ENCODE measurements around the gene UBE2H. TPM values are rescaled to one million over a fixed set of nuclear protein-coding genes. Genes with fewer than 3 reads are reported as not detected.

Gene UBE2H
- polyA plus RNA-seq, 1 donor (not counting 4 experiments of a cell fraction or from before 2014, with no cell fraction given), result 130 TPM

DNA sequence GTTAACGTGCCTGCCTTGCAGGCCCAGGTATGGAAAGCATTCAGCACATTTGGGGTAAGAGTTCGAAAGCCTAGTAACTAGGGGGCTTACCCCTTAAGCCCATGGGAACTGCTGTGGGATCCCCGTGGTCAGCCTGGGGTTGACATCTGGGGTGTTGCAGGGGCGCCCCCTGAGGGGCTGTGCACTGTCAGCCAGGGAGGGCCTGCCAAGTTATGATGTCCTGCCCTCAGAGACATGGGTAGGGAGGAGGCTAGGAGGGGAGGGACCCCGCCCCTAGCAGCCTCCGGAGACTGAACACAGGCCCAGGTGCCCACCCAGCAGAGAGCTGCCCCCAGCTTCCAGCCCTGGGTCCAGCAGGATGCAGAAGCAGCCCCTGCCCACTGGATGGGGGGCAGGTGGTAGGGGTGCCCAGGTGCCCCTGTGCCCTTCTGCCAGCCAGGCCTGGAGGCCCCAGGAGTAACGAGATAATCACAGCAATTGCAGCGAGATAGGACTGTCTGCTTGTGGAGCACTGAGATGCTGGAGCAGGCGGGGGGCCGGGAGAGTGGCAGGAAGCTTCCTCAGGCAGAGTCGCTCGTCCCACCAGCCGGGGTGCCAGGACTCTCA, 153.3 kb downstream of the UBE2H start:
- H3K27me3 ChIP-seq (ENCODE audit: control insufficient read depth, extremely low read depth, insufficient read depth, low read length), result no peaks in the 10 kb centered on the region
- FAIRE-seq (no peak), DNase-seq (ENCODE audit: low read depth, low spot score) (no peak)
- no peaks in the 10 kb centered on the region for H3K9me1 ChIP-seq (ENCODE audit: control insufficient read depth, extremely low read depth, insufficient read depth, low read length)
- dilution Hi-C loops (cut with MboI; ENCODE audit: extremely low pct_ligation_motif_present, low sequenced_read_pairs), result no loop called here
- no peak overlapping the region for H3K4me2 ChIP-seq (ENCODE audit: control insufficient read depth, extremely low read depth, insufficient read depth, low read depth, low read length)
- no peak overlapping the region for H3K27ac ChIP-seq (ENCODE audit: control insufficient read depth, insufficient read depth, low read length)
- no peaks in the 10 kb centered on the region for H3K9me3 ChIP-seq (ENCODE audit: control insufficient read depth, low read depth, low read length)
- H3K4me1 ChIP-seq (ENCODE audit: control insufficient read depth, extremely low read depth, insufficient read depth, low read length), result no peaks in the 10 kb centered on the region
- H3K9ac ChIP-seq (ENCODE audit: control insufficient read depth, extremely low read depth, insufficient read depth, low read length), result no peak overlapping the region
- no peaks in the 10 kb centered on the region for H4K20me1 ChIP-seq (ENCODE audit: control insufficient read depth, extremely low read depth, insufficient read depth, low read length)
- TF ChIP-seq, protein P1, sequence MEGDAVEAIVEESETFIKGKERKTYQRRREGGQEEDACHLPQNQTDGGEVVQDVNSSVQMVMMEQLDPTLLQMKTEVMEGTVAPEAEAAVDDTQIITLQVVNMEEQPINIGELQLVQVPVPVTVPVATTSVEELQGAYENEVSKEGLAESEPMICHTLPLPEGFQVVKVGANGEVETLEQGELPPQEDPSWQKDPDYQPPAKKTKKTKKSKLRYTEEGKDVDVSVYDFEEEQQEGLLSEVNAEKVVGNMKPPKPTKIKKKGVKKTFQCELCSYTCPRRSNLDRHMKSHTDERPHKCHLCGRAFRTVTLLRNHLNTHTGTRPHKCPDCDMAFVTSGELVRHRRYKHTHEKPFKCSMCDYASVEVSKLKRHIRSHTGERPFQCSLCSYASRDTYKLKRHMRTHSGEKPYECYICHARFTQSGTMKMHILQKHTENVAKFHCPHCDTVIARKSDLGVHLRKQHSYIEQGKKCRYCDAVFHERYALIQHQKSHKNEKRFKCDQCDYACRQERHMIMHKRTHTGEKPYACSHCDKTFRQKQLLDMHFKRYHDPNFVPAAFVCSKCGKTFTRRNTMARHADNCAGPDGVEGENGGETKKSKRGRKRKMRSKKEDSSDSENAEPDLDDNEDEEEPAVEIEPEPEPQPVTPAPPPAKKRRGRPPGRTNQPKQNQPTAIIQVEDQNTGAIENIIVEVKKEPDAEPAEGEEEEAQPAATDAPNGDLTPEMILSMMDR (optimal IDR thresholded peaks at IDR 0.05 in 1 of 3, IDR thresholded peaks at IDR 0.05 in 1 of 3, conservative IDR thresholded peaks at IDR 0.05 in 1 of 3; ENCODE audit: extremely low read depth in 1 of 3, insufficient read depth in 2 of 3, low read length in 3 of 3), result no peak
- TF ChIP-seq EZH2 (IDR thresholded peaks at IDR 0.05; ENCODE audit: low read length), result no peak
- no peaks in the 10 kb centered on the region for H3K79me2 ChIP-seq (ENCODE audit: control insufficient read depth, insufficient read depth, low read length)
- H2AFZ ChIP-seq (ENCODE audit: control insufficient read depth, low read length), result no peak overlapping the region
- no peak overlapping the region for H3K4me3 ChIP-seq (ENCODE audit: control insufficient read depth in 2 of 3, extremely low read depth in 1 of 3, insufficient read depth in 2 of 3, low read depth in 1 of 3, low read length in 3 of 3)
- no peaks in the 10 kb centered on the region for H3K36me3 ChIP-seq (ENCODE audit: control insufficient read depth in 2 of 2, extremely low read depth in 1 of 2, insufficient read depth in 2 of 2, low read length in 2 of 2)

DNA sequence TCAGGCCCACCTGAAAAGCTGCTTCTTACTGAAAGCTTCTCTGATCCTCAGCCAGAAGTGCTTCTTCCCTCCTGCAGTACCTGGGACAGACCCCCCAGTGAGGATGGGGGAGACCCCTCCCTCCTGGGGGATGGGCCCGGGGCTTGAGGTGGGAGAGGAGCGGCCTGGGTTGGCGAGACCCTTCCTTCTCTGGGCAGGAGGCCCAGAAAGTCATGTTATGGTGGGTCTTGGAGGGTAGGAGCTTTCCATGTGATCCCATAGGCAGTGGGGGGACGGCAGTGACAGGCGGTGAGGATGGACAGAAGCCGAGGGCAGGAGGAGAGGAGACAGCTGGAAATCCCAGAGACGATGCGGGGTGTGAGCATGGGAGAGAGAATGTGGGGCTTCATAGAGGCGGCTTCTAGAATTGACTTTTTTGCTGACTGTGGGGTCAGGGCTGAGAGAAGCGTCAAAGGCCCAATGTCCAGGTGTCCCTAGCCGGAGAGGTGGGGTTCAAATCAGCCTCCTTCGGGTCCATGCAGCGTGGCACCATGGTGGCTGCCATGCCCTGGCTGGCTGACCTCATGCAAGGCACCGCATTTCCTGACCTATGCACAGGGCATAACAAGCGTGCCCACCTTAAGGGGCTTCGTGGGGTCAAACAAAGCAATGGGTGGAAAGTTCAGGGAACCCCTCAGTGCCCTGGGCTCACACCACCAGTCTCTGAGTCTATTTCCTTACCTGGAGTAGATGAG, 154.0 kb downstream of the UBE2H start:
- dilution Hi-C loops (cut with MboI; ENCODE audit: extremely low pct_ligation_motif_present, low sequenced_read_pairs), result no loop called here

More for the DNA sequence above, 154.0 kb downstream of the UBE2H start:
- TF ChIP-seq, protein P1 (optimal IDR thresholded peaks at IDR 0.05 in 1 of 3, IDR thresholded peaks at IDR 0.05 in 1 of 3, conservative IDR thresholded peaks at IDR 0.05 in 1 of 3; ENCODE audit: extremely low read depth in 1 of 3, insufficient read depth in 2 of 3, low read length in 3 of 3), result no peak
- TF ChIP-seq EZH2 (IDR thresholded peaks at IDR 0.05; ENCODE audit: low read length), result no peak
- no peaks in the 10 kb centered on the region for H3K79me2 ChIP-seq (ENCODE audit: control insufficient read depth, insufficient read depth, low read length)
- H2AFZ ChIP-seq (ENCODE audit: control insufficient read depth, low read length), result no peak overlapping the region
- H3K27ac ChIP-seq (ENCODE audit: control insufficient read depth, insufficient read depth, low read length), result no peak overlapping the region
- no peaks in the 10 kb centered on the region for H3K4me1 ChIP-seq (ENCODE audit: control insufficient read depth, extremely low read depth, insufficient read depth, low read length)
- H3K4me2 ChIP-seq (ENCODE audit: control insufficient read depth, extremely low read depth, insufficient read depth, low read depth, low read length), result no peak overlapping the region
- no peak for FAIRE-seq
- no peaks in the 10 kb centered on the region for H3K36me3 ChIP-seq (ENCODE audit: control insufficient read depth in 2 of 2, extremely low read depth in 1 of 2, insufficient read depth in 2 of 2, low read length in 2 of 2)
- H3K27me3 ChIP-seq (ENCODE audit: control insufficient read depth, extremely low read depth, insufficient read depth, low read length), result no peaks in the 10 kb centered on the region
- H3K9me3 ChIP-seq (ENCODE audit: control insufficient read depth, low read depth, low read length), result no peaks in the 10 kb centered on the region
- H3K4me3 ChIP-seq (ENCODE audit: control insufficient read depth in 2 of 3, extremely low read depth in 1 of 3, insufficient read depth in 2 of 3, low read depth in 1 of 3, low read length in 3 of 3), result no peak overlapping the region
- no peaks in the 10 kb centered on the region for H3K9me1 ChIP-seq (ENCODE audit: control insufficient read depth, extremely low read depth, insufficient read depth, low read length)
- DNase-seq (ENCODE audit: low read depth, low spot score), result no peak
- H3K9ac ChIP-seq (ENCODE audit: control insufficient read depth, extremely low read depth, insufficient read depth, low read length), result no peak overlapping the region
- no peaks in the 10 kb centered on the region for H4K20me1 ChIP-seq (ENCODE audit: control insufficient read depth, extremely low read depth, insufficient read depth, low read length)
